SK-N-SH (cell line): ENCODE data around the gene MTX2. TPM values are rescaled to one million over a fixed set of nuclear protein-coding genes. Genes with fewer than 3 reads are reported as not detected.

Experiments used
- CTCF ChIA-PET: fragments of 300-600, 350-600 bp; formaldehyde crosslinking; extraction: SDS; loops from one replicate; lab custom pipeline; 2021; lab: Yijun Ruan, JAX
- POLR2A ChIA-PET: fragments of 350-600 bp; sonication (Branson Sonifier 250); formaldehyde crosslinking; extraction: SDS; loops from one replicate; lab custom pipeline; 2020; ENCODE audit warnings: antibody characterized with exemption, inconsistent platforms; lab: Yijun Ruan, JAX
- DNase-seq: peaks from one replicate; pipeline ENCODE4 v3.0.0; 2012
- H2AFZ ChIP-seq: fragments of 200-600 bp; sonication (generic); 2 replicates; pipeline ENCODE4 v1.8.1; 2016; ENCODE audit warnings: antibody characterized with exemption, mild to moderate bottlenecking, low read depth
- H3F3A ChIP-seq: fragments of 200-600 bp; sonication (generic); replicated peaks from 2 replicates; pipeline ENCODE3; 2016; ENCODE audit warnings: antibody characterized with exemption, mild to moderate bottlenecking; ENCODE audit not compliant: insufficient read depth
- H3K27ac ChIP-seq, 2 experiments: fragments of 200-500 bp in 1 of 2; fragments of 200-600 bp in 1 of 2; sonication (Bioruptor generic) in 1 of 2; sonication (generic), shearing (Covaris generic) in 1 of 2; 2 replicates each; pipeline versions ENCODE4 v1.5.1 to v1.6.1; 2014 to 2016; ENCODE audit warnings: low read depth in 2 of 2, inconsistent platforms in 1 of 2, low read length in 1 of 2, mild to moderate bottlenecking in 1 of 2, mixed read lengths in 1 of 2
- H3K27me3 ChIP-seq: fragments of 200-600 bp; sonication (generic), shearing (Covaris generic); 2 replicates; pipeline ENCODE4 v1.6.1; 2016; ENCODE audit warnings: mixed run types; ENCODE audit not compliant: insufficient read depth
- H3K36me3 ChIP-seq, 2 experiments: fragments of 200-500 bp in 1 of 2; fragments of 200-600 bp in 1 of 2; sonication (Bioruptor generic) in 1 of 2; sonication (generic) in 1 of 2; replicated peaks in 1 of 2; 2 replicates each; pipeline versions ENCODE3 to v1.5.1; 2014 to 2016; ENCODE audit warnings: low read length in 1 of 2, mild to moderate bottlenecking in 1 of 2; ENCODE audit not compliant: insufficient read depth in 2 of 2, control insufficient read depth in 1 of 2
- H3K4me1 ChIP-seq, 2 experiments: fragments of 200-500 bp in 1 of 2; fragments of 200-600 bp in 1 of 2; sonication (Bioruptor generic) in 1 of 2; sonication (generic), shearing (Covaris generic) in 1 of 2; 2 replicates each; pipeline versions ENCODE4 v1.5.1 to v1.6.1; 2014 to 2016; ENCODE audit warnings: low read depth in 1 of 2, low read length in 1 of 2, mixed run types in 1 of 2; ENCODE audit not compliant: insufficient read depth in 2 of 2, control insufficient read depth in 1 of 2
- H3K4me2 ChIP-seq: fragments of 200-600 bp; sonication (generic), shearing (Covaris generic); 2 replicates; pipeline ENCODE4 v1.6.1; 2017; ENCODE audit warnings: mixed run types
- H3K4me3 ChIP-seq, 2 experiments: fragments of 200-500 bp in 1 of 2; fragments of 200-600 bp in 1 of 2; sonication (Bioruptor generic) in 1 of 2; sonication (generic), shearing (Covaris generic) in 1 of 2; 2 replicates each; pipeline versions ENCODE4 v1.5.1 to v1.8.1; 2014 to 2016; ENCODE audit warnings: low read depth in 2 of 2, inconsistent platforms in 1 of 2, low read length in 1 of 2, mild to moderate bottlenecking in 1 of 2, mixed read lengths in 1 of 2, moderate library complexity in 1 of 2
- H3K79me2 ChIP-seq: fragments of 200-600 bp; sonication (generic); 2 replicates; pipeline ENCODE4 v1.8.1; 2017; ENCODE audit warnings: mild to moderate bottlenecking; ENCODE audit not compliant: insufficient read depth
- H3K9ac ChIP-seq: fragments of 200-600 bp; sonication (generic); 2 replicates; pipeline ENCODE4 v1.6.1; 2017; ENCODE audit warnings: mixed run types
- H3K9me2 ChIP-seq: fragments of 200-600 bp; sonication (generic); 2 replicates; pipeline ENCODE4 v1.6.1; 2017; ENCODE audit warnings: mixed run types
- H3K9me3 ChIP-seq: fragments of 200-600 bp; sonication (generic); 2 replicates; pipeline ENCODE4 v1.6.1; 2017; ENCODE audit warnings: mixed run types, mild to moderate bottlenecking, moderate library complexity
- H4K20me1 ChIP-seq: fragments of 200-600 bp; sonication (generic); 2 replicates; pipeline ENCODE4 v1.6.1; 2017; ENCODE audit warnings: mild to moderate bottlenecking, mixed run types; ENCODE audit not compliant: insufficient read depth
- ELF1 ChIP-seq: IDR thresholded peaks from 2 replicates; pipeline ENCODE4 v1.4.0; 2012
- EP300 ChIP-seq, 2 experiments: IDR thresholded peaks; 2 replicates each; pipeline versions ENCODE4 v1.4.0 to v1.6.1; 2012; ENCODE audit warnings: borderline replicate concordance in 1 of 2, low read depth in 1 of 2, low read length in 1 of 2
- FOSL2 ChIP-seq: IDR thresholded peaks from 2 replicates; pipeline ENCODE4 v1.4.0; 2012; ENCODE audit warnings: low read depth, mild to moderate bottlenecking, moderate library complexity, borderline replicate concordance
- FOXJ3 ChIP-seq: sonication (generic); formaldehyde crosslinking; IDR thresholded peaks from 2 replicates; pipeline ENCODE4 v1.5.1; 2020; ENCODE audit warnings: mild to moderate bottlenecking, missing genetic modification reagents
- FOXM1 ChIP-seq: IDR thresholded peaks from 2 replicates; pipeline ENCODE4 v1.4.0; 2012; ENCODE audit warnings: low read depth, mild to moderate bottlenecking
- IRF3 ChIP-seq: fragments of 150-350 bp; IDR thresholded peaks from 2 replicates; pipeline ENCODE4 v1.6.1; 2016; ENCODE audit warnings: mild to moderate bottlenecking, low read depth, low read length
- MAX ChIP-seq: IDR thresholded peaks from 2 replicates; pipeline ENCODE4 v1.4.0; 2012; ENCODE audit warnings: low read depth
- MXI1 ChIP-seq: IDR thresholded peaks from 2 replicates; pipeline ENCODE4 v1.6.1; 2012; ENCODE audit warnings: mild to moderate bottlenecking, low read depth, low read length, improper control_type of control experiment
- NRF1 ChIP-seq: IDR thresholded peaks from 2 replicates; pipeline ENCODE4 v1.6.1; 2012; ENCODE audit warnings: low read depth, mild to moderate bottlenecking, low read length
- RAD21 ChIP-seq: IDR thresholded peaks from 2 replicates; pipeline ENCODE4 v1.6.1; 2012; ENCODE audit warnings: mild to moderate bottlenecking, low read length
- RCOR1 ChIP-seq: fragments of 150-350 bp; IDR thresholded peaks from 2 replicates; pipeline ENCODE4 v1.6.1; 2017; ENCODE audit warnings: antibody characterized with exemption, low read length
- REST ChIP-seq: IDR thresholded peaks from 2 replicates; pipeline ENCODE4 v1.6.1; 2012; ENCODE audit warnings: mild to moderate bottlenecking, low read depth, low read length, moderate library complexity
- RXRA ChIP-seq: IDR thresholded peaks from 2 replicates; pipeline ENCODE4 v1.4.0; 2012; ENCODE audit warnings: low read depth, mild to moderate bottlenecking, borderline replicate concordance
- TAF1 ChIP-seq: IDR thresholded peaks from 2 replicates; pipeline ENCODE4 v1.6.1; 2012; ENCODE audit warnings: low read depth, mild to moderate bottlenecking, low read length, moderate library complexity, borderline replicate concordance
- TCF12 ChIP-seq: IDR thresholded peaks from 2 replicates; pipeline ENCODE4 v1.4.0; 2012
- TEAD4 ChIP-seq: IDR thresholded peaks from 2 replicates; pipeline ENCODE4 v1.4.0; 2012; ENCODE audit warnings: mild to moderate bottlenecking, borderline replicate concordance; ENCODE audit not compliant: insufficient read depth
- WGBS: methylation state at CpG from one replicate; pipeline ENCODE4 v1.1.6; 2017; ENCODE audit warnings: low lambda C conversion rate; 5-methylcytosine and 5-hydroxymethylcytosine counted together
- polyA plus RNA-seq, 3 experiments: library from polyadenylated mRNA; depleted of rRNA; stranded (reverse); fragments of >200 nt; gene quantifications; 2 replicates each; pipeline ENCODE4 v1.2.3, GENCODE V29; 2012

Gene MTX2
- polyA plus RNA-seq, 1 of the 3 experiments (the other 2 are of a cell fraction), result 44.4 TPM

- ChIA-PET CTCF (interaction anchor here (2.4 kb wide), 1 partner anchor 10 kb away, joined by 7 read pairs; no protein-coding TSS in a partner anchor), POLR2A (no interaction called here)
- TF ChIP-seq RAD21 (no peak), EP300 (IDR thresholded peaks at IDR 0.05; ENCODE audit: borderline replicate concordance in 1 of 2, low read depth in 1 of 2, low read length in 1 of 2) (no peak)
These were observed 31.8 kb upstream of the MTX2 start for GRCh38 chr2:176237456-176237855.

GRCh38 chr2:176239031-176239430 lies 30.2 kb upstream of the MTX2 start:
- WGBS, result 63% methylated on average over 4 of the region's 4 CpGs
- no peaks in the 10 kb centered on the region for H3K79me2 ChIP-seq
- H3K27me3 ChIP-seq, result no peaks in the 10 kb centered on the region
- H3K9me3 ChIP-seq, result no peaks in the 10 kb centered on the region
- H3F3A ChIP-seq, result peaks cover 3% of the 10 kb centered on the region
- no peaks in the 10 kb centered on the region for H3K9me2 ChIP-seq
- no peaks in the 10 kb centered on the region for H4K20me1 ChIP-seq
- H2AFZ ChIP-seq, result no peak overlapping the region
- no peak overlapping the region for H3K4me3 ChIP-seq
- H3K27ac ChIP-seq, result no peak overlapping the region
- CTCF ChIA-PET, result interaction anchor here (0.5 to 2.4 kb wide), 5 partner anchors 11 to 337 kb away, joined by 3 to 7 read pairs (median 3); no protein-coding TSS in a partner anchor
- POLR2A ChIA-PET, result no interaction called here
- no peak overlapping the region for H3K4me2 ChIP-seq
- DNase-seq, result no peak
- H3K4me1 ChIP-seq, result no peaks in the 10 kb centered on the region; a peak in 1 of 4 replicates
- TF ChIP-seq RCOR1 (no peak), TEAD4 (no peak), NRF1 (no peak), FOXJ3 (CRISPR knock-in tag) (no peak), TAF1 (no peak), RXRA (no peak), FOSL2 (no peak), ELF1 (no peak), MXI1 (no peak), IRF3 (no peak), MAX (no peak), FOXM1 (no peak), TCF12 (no peak), REST (no peak)
- TF ChIP-seq, all 33 proteins: peak for 0
- Histone ChIP-seq H3K36me3 (no peaks in the 10 kb centered on the region), H3K9ac (no peak overlapping the region)

More at GRCh38 chr2:176237456-176237855, 31.8 kb upstream of the MTX2 start:
- Histone ChIP-seq H2AFZ (no peak overlapping the region), H3K27me3 (no peaks in the 10 kb centered on the region), H3K36me3 (no peaks in the 10 kb centered on the region), H3K4me3 (no peak overlapping the region), H3K27ac (no peak overlapping the region), H3K4me2 (no peak overlapping the region), H3K9ac (no peak overlapping the region), H3F3A (peaks cover 3% of the 10 kb centered on the region), H3K4me1 (no peaks in the 10 kb centered on the region; a peak in 1 of 4 replicates), H3K9me2 (no peaks in the 10 kb centered on the region), H4K20me1 (no peaks in the 10 kb centered on the region), H3K79me2 (no peaks in the 10 kb centered on the region), H3K9me3 (no peaks in the 10 kb centered on the region)
- 26% methylated on average over 4 of the region's 4 CpGs for whole genome bisulfite sequencing
- DNase-seq, result no peak
